ENCODE results near the gene MAST1.
A peak's percentile ranks its signal among the peaks of the same experiment; 100 is the strongest.
"Not testable (repeated sequence)": the region's sequence is repeated elsewhere in the genome, so short reads cannot be mapped to it uniquely, and the experiment has no call there.

MAST1 gene

DNA sequence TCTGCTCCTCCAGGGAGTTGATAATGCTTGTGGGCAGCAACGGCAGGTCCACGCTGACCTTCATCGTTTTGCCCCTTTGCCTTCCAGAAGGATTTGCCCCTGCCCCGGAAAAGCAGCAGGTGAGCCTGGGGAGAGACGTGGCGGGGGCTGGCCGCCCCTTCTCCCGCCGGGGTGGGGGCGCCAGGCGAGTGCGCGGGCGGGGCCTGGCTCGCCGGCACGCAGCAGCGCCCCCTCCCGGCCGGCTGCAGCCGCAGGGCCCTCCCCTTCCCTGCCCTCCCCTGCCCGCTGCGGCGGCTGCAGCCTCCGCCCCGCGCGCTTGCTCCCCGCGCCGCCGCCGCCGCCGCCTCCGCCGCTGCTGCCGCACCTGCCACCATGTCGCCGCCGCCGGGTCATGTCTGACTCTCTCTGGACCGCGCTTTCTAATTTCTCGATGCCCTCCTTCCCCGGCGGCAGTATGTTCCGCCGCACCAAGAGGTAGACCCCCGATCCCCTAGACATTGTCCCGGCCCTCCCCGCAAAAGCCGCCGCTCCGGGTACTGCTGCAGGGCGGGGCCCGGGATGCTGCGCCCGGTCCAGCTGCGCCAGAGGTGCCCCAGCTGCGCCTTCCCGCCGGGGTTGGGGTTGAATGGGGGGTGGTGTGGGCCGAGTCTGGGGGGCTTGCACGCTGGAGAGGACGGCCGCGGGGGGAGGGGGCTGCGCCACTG is at the start of gene MAST1:
MAST1 (plus strand) TSS at position 334 of the 704 bp plus-strand sequence; CDS start at position 392, 58 bp downstream.
- no peak for DNase-seq (ENCODE audit: low spot score)

- DNase-seq (ENCODE audit: low spot score) = peak; percentile 75
Observed at GRCh38 chr19:12788682-12789097, 49.6 kb upstream of the MAST1 start.

GRCh38 chr19:12789098-12789903 is 49.0 kb upstream of the MAST1 start:
- DNase-seq (ENCODE audit: low spot score) = peak; percentile 29

GRCh38 chr19:12789904-12790619 is 48.3 kb upstream of the MAST1 start:
- peak; percentile 96 for DNase-seq (ENCODE audit: low spot score)

DNA sequence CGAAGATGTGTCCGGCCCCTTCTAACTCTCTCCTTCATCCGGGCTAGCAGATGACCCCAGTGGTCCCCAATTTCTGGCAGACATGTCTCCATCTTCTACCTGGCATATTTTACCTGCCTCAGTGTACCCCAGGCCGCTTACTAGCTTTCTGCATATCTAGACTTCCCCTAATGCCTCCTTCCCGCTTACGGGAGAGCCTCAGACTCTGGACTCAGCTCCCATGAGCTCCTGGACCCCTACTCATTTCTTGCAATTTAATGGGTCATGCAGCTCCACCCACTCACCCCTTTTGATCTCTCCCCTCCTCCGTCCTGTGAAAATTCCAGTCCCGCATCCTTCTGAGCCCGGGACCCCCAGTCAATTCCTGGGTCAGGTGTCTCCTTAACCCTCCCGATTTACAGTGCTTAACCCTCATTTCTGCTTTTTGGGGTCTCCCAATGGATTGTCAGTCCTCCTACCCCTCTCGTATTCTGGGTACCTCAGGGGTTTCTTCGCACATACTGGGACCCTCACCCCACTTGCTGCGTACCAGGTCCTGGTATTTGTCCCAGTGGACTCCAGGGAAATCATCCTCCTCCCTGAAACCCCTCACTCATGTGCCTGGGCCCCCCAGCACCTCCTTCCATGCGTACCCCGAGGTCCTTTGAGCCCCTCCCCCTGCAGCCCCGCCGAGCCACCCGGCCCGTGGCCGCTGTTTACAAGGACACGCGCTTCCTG is 47.5 kb upstream of the MAST1 start:
- DNase-seq (ENCODE audit: low spot score) = no peak

DNA sequence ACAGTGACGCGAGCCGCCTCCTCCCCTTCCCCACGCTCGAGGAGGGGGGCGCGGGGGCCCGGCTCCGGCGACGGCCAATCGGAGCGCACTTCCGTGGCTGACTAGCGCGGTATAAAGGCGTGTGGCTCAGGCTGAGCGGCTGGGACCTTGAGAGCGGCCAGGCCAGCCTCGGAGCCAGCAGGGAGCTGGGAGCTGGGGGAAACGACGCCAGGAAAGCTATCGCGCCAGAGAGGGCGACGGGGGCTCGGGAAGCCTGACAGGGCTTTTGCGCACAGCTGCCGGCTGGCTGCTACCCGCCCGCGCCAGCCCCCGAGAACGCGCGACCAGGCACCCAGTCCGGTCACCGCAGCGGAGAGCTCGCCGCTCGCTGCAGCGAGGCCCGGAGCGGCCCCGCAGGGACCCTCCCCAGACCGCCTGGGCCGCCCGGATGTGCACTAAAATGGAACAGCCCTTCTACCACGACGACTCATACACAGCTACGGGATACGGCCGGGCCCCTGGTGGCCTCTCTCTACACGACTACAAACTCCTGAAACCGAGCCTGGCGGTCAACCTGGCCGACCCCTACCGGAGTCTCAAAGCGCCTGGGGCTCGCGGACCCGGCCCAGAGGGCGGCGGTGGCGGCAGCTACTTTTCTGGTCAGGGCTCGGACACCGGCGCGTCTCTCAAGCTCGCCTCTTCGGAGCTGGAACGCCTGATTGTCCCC is 46.8 kb upstream of the MAST1 start, which contains the start of gene JUNB:
JUNB (plus strand) TSS at position 142 of the 706 bp plus-strand sequence; CDS start at position 428, 286 bp downstream.
- DNase-seq (ENCODE audit: low spot score) = peak; percentile 98

GRCh38 chr19:12792051-12792852 is 46.1 kb upstream of the MAST1 start:
- peak; percentile 27 for DNase-seq (ENCODE audit: low spot score)

DNA sequence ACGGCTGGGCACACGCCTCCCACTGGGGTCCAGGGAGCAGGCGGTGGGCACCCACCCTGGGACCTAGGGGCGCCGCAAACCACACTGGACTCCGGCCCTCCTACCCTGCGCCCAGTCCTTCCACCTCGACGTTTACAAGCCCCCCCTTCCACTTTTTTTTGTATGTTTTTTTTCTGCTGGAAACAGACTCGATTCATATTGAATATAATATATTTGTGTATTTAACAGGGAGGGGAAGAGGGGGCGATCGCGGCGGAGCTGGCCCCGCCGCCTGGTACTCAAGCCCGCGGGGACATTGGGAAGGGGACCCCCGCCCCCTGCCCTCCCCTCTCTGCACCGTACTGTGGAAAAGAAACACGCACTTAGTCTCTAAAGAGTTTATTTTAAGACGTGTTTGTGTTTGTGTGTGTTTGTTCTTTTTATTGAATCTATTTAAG is 45.4 kb upstream of the MAST1 start:
- DNase-seq (ENCODE audit: low spot score) = no peak

GRCh38 chr19:12793290-12794195 is 44.8 kb upstream of the MAST1 start:
- peak; percentile 97 for DNase-seq (ENCODE audit: low spot score)

- no peak for DNase-seq (ENCODE audit: low spot score)
Observed at GRCh38 chr19:12794196-12794941, 43.9 kb upstream of the MAST1 start.

- no peak for DNase-seq (ENCODE audit: low spot score)
Observed at GRCh38 chr19:12794971-12795381, 43.3 kb upstream of the MAST1 start.

DNA sequence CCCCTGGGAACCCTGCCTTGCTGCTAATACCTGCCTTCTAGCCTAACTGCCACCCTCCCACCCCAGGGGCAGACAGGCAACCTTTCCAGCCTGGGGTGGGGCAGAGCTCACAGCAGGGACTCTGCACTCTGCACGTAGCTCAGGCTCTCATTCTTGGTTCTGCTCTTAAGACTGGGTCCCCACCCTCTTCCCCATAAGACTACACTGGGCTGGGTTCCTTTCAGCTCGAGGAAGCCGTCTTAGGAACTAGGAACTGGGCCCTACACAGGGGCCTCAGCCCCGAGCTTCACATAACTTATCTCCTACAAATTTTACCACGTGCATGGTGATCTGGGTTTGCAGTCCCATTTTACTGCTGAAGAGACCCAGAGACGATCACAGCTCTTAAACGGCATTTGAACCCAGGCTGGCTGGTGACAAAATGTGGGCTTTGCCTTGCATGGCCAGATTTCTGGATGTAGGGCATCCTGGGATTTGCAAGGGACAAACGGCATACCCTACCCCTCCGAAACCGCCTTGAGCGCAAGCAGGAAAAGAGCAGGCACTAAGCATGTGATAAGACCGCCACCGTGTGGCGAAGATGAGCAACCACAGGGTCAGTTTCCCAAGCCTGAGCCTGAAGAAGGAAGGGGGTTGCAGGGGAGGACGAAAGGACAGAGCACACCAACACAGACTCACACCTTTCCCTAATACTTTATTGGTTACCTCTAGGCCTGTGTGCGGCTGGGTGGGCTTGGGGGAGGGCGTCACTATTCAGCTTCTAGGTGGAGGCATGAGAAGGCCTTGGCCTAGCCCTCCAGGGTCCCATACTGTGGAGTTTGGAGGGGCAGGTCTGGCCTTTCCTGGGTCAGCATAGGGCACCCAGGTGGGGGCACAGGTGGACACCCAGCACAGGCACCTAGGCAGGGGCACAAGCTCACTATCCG is 41.9 kb upstream of the MAST1 start:
- DNase-seq (ENCODE audit: low spot score) = peak; percentile 77

GRCh38 chr19:12797141-12797587 is 41.2 kb upstream of the MAST1 start:
- DNase-seq (ENCODE audit: low spot score) = no peak

GRCh38 chr19:12797607-12798006 is 40.7 kb upstream of the MAST1 start:
- DNase-seq (ENCODE audit: low spot score) = not testable (repeated sequence)

GRCh38 chr19:12799742-12800465 is 38.4 kb upstream of the MAST1 start:
- no peak for DNase-seq (ENCODE audit: low spot score)

- no peak for DNase-seq (ENCODE audit: low spot score)
Observed at GRCh38 chr19:12800466-12800770, 37.9 kb upstream of the MAST1 start.

Measured in hepatic stellate cell (primary cell).